NCI-H146 treated with DMSO at 0.1 percent for 48 hours (cell line): ENCODE measurements around the gene KSR1.
"Not testable (repeated sequence)": the region's sequence is repeated elsewhere in the genome, so short reads cannot be mapped to it uniquely, and the experiment has no call there.

Source experiments
- DNase-seq: peaks from one replicate; lab custom pipeline; 2025; ENCODE audit not compliant: unreplicated experiment; lab: John Stamatoyannopoulos, UW

Gene KSR1

GRCh38 chr17:27651411-27652345 is 195.4 kb downstream of the KSR1 start:
- no peak for DNase-seq

- DNase-seq, result not testable (repeated sequence)
These were observed 197.3 kb downstream of the KSR1 start for GRCh38 chr17:27653449-27653971.

GRCh38 chr17:27654136-27654535 is 197.9 kb downstream of the KSR1 start:
- DNase-seq, result no peak

GRCh38 chr17:27654654-27655524 is 198.6 kb downstream of the KSR1 start:
- DNase-seq, result peak; percentile 69

GRCh38 chr17:27655525-27656111 is 199.4 kb downstream of the KSR1 start:
- not testable (repeated sequence) for DNase-seq

- not testable (repeated sequence) for DNase-seq
These were observed 200.4 kb downstream of the KSR1 start for GRCh38 chr17:27656620-27657019.

GRCh38 chr17:27657620-27658019 is 201.4 kb downstream of the KSR1 start:
- no peak for DNase-seq

- no peak for DNase-seq
These were observed 203.4 kb downstream of the KSR1 start for GRCh38 chr17:27659683-27660082.

- DNase-seq, result no peak
These were observed 204.2 kb downstream of the KSR1 start for GRCh38 chr17:27660436-27660835.

- DNase-seq, result no peak
These were observed 207.8 kb downstream of the KSR1 start for GRCh38 chr17:27663936-27664605.

GRCh38 chr17:27664606-27664965 is 208.3 kb downstream of the KSR1 start:
- DNase-seq, result no peak

- no peak for DNase-seq
These were observed 209.3 kb downstream of the KSR1 start for GRCh38 chr17:27665549-27665948.

GRCh38 chr17:27666270-27666669 is 210.0 kb downstream of the KSR1 start:
- DNase-seq, result not testable (repeated sequence)

GRCh38 chr17:27666831-27667560 is 210.7 kb downstream of the KSR1 start:
- DNase-seq, result no peak

GRCh38 chr17:27667656-27668487 is 211.6 kb downstream of the KSR1 start:
- DNase-seq, result no peak

- no peak for DNase-seq
These were observed 212.2 kb downstream of the KSR1 start for GRCh38 chr17:27668488-27668823.

- DNase-seq, result no peak
These were observed 212.9 kb downstream of the KSR1 start for GRCh38 chr17:27669136-27669535.

- no peak for DNase-seq
These were observed 213.6 kb downstream of the KSR1 start for GRCh38 chr17:27669850-27670249.
